Peyer's patch (tissue), 4 donors: ENCODE measurements around the gene FNIP2. TPM values are rescaled to one million over a fixed set of nuclear protein-coding genes. Genes with fewer than 3 reads are reported as not detected.

Experiments
- DNase-seq, 3 donors: peaks; one replicate each; pipeline ENCODE4 v3.0.0-alpha.2; 2017 to 2019
- H3K27ac ChIP-seq, 4 donors: fragments of 200-600 bp; sonication (generic); one replicate each; pipeline ENCODE4 v1.5.1; 2016 to 2019
- H3K27me3 ChIP-seq, 2 donors: fragments of 200-600 bp; sonication (generic); one replicate each; pipeline ENCODE4 v1.5.1; 2019
- H3K36me3 ChIP-seq, 3 donors: fragments of 200-600 bp; sonication (generic); one replicate each; pipeline ENCODE4 v1.5.1; 2016 to 2019
- H3K4me1 ChIP-seq, 4 donors: fragments of 200-600 bp; sonication (generic); one replicate each; pipeline ENCODE4 v1.5.1; 2016 to 2019
- H3K4me3 ChIP-seq, 4 donors: fragments of 200-600 bp; sonication (generic); 1 replicate in 3 of 4; 2 replicates in 1 of 4; pipeline ENCODE4 v1.5.1; 2016 to 2019; ENCODE audit warnings: mild to moderate bottlenecking in 1 of 4
- H3K9me3 ChIP-seq, 4 donors: fragments of 200-600 bp; sonication (generic); one replicate each; pipeline ENCODE4 v1.5.1; 2016 to 2019; ENCODE audit warnings: mild to moderate bottlenecking in 1 of 4
- POLR2A ChIP-seq, 2 donors: fragments of 450-650 bp; IDR thresholded peaks; one replicate each; pipeline ENCODE4 v1.5.1; 2017; ENCODE audit warnings: antibody characterized with exemption in 2 of 2, mild to moderate bottlenecking in 2 of 2, moderate library complexity in 2 of 2
- total RNA-seq, 4 donors: library from RNA; depleted of rRNA; stranded (reverse); fragments of >200 nt; gene quantifications; one replicate each; pipeline ENCODE4 v1.1.0, GENCODE V29; 2016
- TF ChIP-seq, protein P1 (sequence below), 6 experiments: fragments of 450-650 bp in 4 of 6; fragments of 200-600 bp in 2 of 6; sonication (generic) in 1 of 6; IDR thresholded peaks; one replicate each; pipeline ENCODE4 v1.5.1; 2017 to 2019; ENCODE audit warnings: antibody characterized with exemption in 6 of 6, mild to moderate bottlenecking in 3 of 6, moderate library complexity in 1 of 6

Gene FNIP2
- total RNA-seq, 4 donors from 2014 or later = 31.9 to 40.8 (median 38.6) TPM

DNA sequence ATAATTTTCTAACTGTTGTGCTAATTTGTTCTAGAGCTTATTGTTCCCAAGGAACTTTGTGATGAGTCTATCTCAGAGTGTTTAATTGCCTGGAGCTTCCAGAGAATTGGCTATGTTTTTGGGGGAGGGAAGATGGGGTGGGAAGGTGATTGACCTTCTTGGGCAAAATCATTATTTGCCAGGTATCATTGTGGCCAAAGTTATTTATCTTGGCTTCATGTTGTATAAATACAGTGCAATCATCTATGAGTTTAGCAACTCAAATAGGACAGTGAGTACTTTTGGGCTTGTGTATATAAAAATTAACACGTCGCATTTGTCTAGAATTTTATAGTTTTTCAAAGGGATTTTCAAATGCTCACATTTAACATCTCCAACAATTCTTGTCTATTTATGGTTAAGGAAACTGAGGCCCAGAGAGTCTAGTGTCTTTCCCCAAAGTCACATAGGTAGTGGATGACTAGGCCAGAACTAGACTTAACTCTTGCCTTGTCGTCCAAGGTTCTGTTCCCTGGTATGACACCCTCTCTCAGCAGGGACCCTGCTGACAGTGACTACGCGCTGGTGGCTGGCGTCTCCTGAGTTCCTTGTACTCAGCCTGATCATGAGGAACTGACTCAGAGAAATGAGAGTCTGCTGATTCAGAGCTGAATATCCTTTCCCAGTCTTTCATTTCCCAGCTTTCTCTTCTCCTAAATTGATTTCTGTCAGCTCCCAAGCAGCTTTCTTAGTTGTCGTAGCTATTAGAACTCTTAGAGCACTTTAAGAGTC lies 27.7 kb downstream of the FNIP2 start:
- no peak for DNase-seq
- H3K9me3 ChIP-seq = no peaks in the 10 kb centered on the region
- no peaks in the 10 kb centered on the region for H3K27me3 ChIP-seq
- no peaks in the 10 kb centered on the region for H3K36me3 ChIP-seq
- TF ChIP-seq POLR2A (IDR thresholded peaks at IDR 0.05) = no peak
- TF ChIP-seq, protein P1, sequence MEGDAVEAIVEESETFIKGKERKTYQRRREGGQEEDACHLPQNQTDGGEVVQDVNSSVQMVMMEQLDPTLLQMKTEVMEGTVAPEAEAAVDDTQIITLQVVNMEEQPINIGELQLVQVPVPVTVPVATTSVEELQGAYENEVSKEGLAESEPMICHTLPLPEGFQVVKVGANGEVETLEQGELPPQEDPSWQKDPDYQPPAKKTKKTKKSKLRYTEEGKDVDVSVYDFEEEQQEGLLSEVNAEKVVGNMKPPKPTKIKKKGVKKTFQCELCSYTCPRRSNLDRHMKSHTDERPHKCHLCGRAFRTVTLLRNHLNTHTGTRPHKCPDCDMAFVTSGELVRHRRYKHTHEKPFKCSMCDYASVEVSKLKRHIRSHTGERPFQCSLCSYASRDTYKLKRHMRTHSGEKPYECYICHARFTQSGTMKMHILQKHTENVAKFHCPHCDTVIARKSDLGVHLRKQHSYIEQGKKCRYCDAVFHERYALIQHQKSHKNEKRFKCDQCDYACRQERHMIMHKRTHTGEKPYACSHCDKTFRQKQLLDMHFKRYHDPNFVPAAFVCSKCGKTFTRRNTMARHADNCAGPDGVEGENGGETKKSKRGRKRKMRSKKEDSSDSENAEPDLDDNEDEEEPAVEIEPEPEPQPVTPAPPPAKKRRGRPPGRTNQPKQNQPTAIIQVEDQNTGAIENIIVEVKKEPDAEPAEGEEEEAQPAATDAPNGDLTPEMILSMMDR (IDR thresholded peaks at IDR 0.05) = no peak
- H3K4me1 ChIP-seq = peaks cover 0 to 33% (median 1%) of the 10 kb centered on the region in 4 donors
- no peak overlapping the region for H3K27ac ChIP-seq
- H3K4me3 ChIP-seq = no peak overlapping the region

DNA sequence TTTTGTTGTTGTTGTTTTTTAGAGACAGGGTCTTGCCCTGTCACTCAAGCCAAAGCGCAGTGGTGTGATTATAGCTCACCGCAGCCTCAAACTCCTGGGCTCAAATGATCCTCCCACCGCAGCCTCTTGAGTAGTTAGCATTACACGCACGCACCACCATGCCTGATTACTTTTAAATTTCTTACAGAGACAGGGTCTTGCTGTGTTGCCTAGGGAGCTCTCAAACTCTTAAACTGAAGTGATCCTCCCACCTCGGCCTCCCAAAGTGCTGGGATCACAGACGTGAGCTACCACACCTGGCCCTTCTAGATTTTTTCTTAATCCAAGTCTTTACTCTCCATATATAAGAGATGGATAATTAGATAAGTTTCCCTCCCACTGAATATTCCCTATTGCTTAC lies 29.2 kb downstream of the FNIP2 start:
- DNase-seq = no peak
- TF ChIP-seq, protein P1 (IDR thresholded peaks at IDR 0.05) = no peak
- TF ChIP-seq POLR2A (IDR thresholded peaks at IDR 0.05) = no peak
- H3K27me3 ChIP-seq = no peaks in the 10 kb centered on the region
- H3K4me3 ChIP-seq = no peak overlapping the region
- no peaks in the 10 kb centered on the region for H3K9me3 ChIP-seq
- peaks cover 0 to 36% (median 1%) of the 10 kb centered on the region in 4 donors for H3K4me1 ChIP-seq
- H3K36me3 ChIP-seq = no peaks in the 10 kb centered on the region
- no peak overlapping the region for H3K27ac ChIP-seq

DNA sequence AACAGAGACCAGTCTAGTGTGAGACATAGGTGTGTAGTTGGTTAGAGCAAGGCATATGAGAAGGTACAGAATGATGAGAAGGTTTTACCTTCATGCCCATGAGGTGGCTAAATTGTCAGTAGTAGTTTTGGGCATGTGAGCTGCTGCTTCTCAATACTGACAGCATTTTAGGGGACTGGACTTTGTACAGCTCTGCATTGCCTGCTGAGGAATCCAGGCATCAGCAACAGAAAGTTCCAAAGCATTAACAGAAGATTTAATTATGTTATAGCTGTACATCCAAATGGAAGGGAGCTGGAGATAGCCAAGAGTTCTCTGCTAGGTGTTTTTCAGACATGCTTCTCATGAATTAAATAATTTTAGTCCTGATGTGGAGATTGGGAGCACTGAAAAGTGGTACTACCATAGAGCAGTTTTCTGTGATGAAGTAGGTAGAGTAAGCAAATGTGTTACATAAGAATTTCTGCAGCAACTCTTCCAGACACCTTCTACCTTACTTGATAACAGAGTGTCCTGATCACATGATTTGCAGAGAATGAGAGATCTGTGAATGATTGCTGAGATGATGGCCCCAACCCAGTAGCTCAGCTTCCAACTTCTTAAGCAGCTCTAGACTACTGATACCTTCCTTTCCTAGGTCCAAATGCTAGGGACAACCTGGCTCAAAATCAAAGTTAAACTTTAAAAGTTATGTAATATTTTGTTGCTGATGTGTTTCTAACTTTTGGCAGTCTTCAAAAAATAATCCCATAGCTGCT lies 30.4 kb downstream of the FNIP2 start:
- no peak for DNase-seq
- Histone ChIP-seq H3K4me3 (no peak overlapping the region), H3K4me1 (peaks cover 0 to 36% (median 1%) of the 10 kb centered on the region in 4 donors), H3K27me3 (no peaks in the 10 kb centered on the region), H3K36me3 (no peaks in the 10 kb centered on the region), H3K9me3 (no peaks in the 10 kb centered on the region), H3K27ac (peak overlapping the region in 1 of 4 donors; percentile 35)
- no peak for TF ChIP-seq POLR2A (IDR thresholded peaks at IDR 0.05)
- TF ChIP-seq, protein P1 (IDR thresholded peaks at IDR 0.05) = no peak

DNA sequence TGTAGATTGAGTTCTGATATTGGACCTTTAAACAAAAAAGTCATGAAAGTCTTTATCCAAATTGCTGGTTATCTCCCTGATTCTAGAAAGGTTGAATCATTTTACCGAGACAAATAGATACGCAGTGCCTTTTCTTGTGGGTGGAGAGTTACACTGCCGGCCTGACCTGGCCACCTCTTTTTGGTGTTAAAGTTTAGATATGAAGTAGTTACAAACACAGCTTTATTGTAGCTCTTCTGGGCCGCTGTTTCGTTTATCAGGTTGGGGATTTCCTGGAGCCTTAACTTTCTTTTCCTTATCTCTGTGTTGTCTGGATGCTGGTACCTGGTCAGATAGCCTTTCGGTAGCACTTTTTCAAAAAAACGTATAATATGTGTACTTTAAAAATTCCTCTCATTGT lies 31.0 kb downstream of the FNIP2 start:
- Histone ChIP-seq H3K9me3 (no peaks in the 10 kb centered on the region), H3K4me1 (peaks cover 0 to 36% (median 1%) of the 10 kb centered on the region in 4 donors), H3K4me3 (no peak overlapping the region), H3K36me3 (no peaks in the 10 kb centered on the region), H3K27ac (peak overlapping the region in 1 of 4 donors; percentile 35), H3K27me3 (no peaks in the 10 kb centered on the region)
- TF ChIP-seq, protein P1 (IDR thresholded peaks at IDR 0.05) = no peak
- no peak for TF ChIP-seq POLR2A (IDR thresholded peaks at IDR 0.05)
- no peak for DNase-seq

DNA sequence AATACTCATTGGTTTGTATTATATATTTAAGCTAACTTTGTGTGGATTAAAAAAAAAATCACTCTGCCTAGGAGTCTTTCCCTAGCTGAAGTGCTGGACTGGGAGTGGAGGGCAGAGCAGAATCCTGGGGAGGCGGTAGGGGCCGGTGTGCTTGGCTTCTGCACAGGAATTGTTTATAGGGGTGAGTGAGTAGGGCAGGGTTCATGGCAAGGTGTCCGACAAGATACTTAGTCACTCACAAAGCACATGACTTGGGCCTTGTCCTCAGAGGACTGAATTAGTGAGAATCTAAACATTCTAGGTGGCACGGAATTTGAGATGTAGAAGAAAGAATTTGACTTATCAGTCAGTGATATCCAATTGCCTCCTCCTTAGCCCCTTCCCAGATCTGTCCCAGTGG lies 32.2 kb downstream of the FNIP2 start:
- Histone ChIP-seq H3K27me3 (no peaks in the 10 kb centered on the region), H3K36me3 (no peaks in the 10 kb centered on the region), H3K27ac (peak overlapping the region in 2 of 4 donors; percentile 48 to 74), H3K4me1 (peaks cover 0 to 36% (median 1%) of the 10 kb centered on the region in 4 donors), H3K9me3 (no peaks in the 10 kb centered on the region), H3K4me3 (no peak overlapping the region)
- peak in 2 of 3 donors; percentile 64 to 75 for DNase-seq
- TF ChIP-seq, protein P1 (IDR thresholded peaks at IDR 0.05) = no peak
- TF ChIP-seq POLR2A (IDR thresholded peaks at IDR 0.05) = no peak
